GM23338 (cell line): ENCODE measurements around the gene CAMK2N2. TPM values are rescaled to one million over a fixed set of nuclear protein-coding genes. Genes with fewer than 3 reads are reported as not detected.

Experiments
- ATAC-seq: fragments of 200-7000 bp; cut with Tn5 transposase; 3 replicates; pipeline ENCODE4 v1.9.1; 2020
- DNase-seq: peaks from one replicate; pipeline ENCODE4 v3.0.0-alpha.2; 2015; ENCODE audit warnings: low spot score
- H2AFZ ChIP-seq: fragments of 200-600 bp; sonication (generic); 2 replicates; pipeline ENCODE4 v1.8.0; 2016; ENCODE audit warnings: antibody characterized with exemption, mild to moderate bottlenecking, moderate library complexity
- H3F3A ChIP-seq: fragments of 200-600 bp; sonication (generic); replicated peaks from 2 replicates; pipeline ENCODE4 v1.8.0; 2017; ENCODE audit warnings: antibody characterized with exemption, mixed run types, low read depth
- H3K27ac ChIP-seq: fragments of 200-600 bp; sonication (generic); 2 replicates; pipeline ENCODE4 v1.6.1; 2016; ENCODE audit warnings: low read depth
- H3K27me3 ChIP-seq: fragments of 200-600 bp; sonication (generic); 2 replicates; pipeline ENCODE4 v1.8.0; 2016; ENCODE audit warnings: mild to moderate bottlenecking, mixed run types, moderate library complexity; ENCODE audit not compliant: insufficient read depth
- H3K36me3 ChIP-seq: fragments of 200-600 bp; sonication (generic); 2 replicates; pipeline ENCODE4 v1.8.0; 2016; ENCODE audit warnings: mild to moderate bottlenecking; ENCODE audit not compliant: insufficient read depth
- H3K4me1 ChIP-seq: fragments of 200-600 bp; sonication (generic); 2 replicates; pipeline ENCODE4 v1.8.0; 2016; ENCODE audit warnings: mild to moderate bottlenecking, moderate library complexity; ENCODE audit not compliant: insufficient read depth
- H3K4me2 ChIP-seq: fragments of 200-600 bp; sonication (generic); 2 replicates; pipeline ENCODE4 v1.7.1; 2017; ENCODE audit warnings: mixed run types
- H3K4me3 ChIP-seq: fragments of 200-600 bp; sonication (generic); 2 replicates; pipeline ENCODE4 v1.6.1; 2016; ENCODE audit warnings: mixed run types
- H3K79me2 ChIP-seq: fragments of 200-600 bp; sonication (generic); replicated peaks from 2 replicates; pipeline ENCODE4 v1.8.0; 2017; ENCODE audit warnings: mild to moderate bottlenecking; ENCODE audit not compliant: insufficient read depth
- H3K9me2 ChIP-seq: fragments of 200-600 bp; sonication (generic); 2 replicates; pipeline ENCODE4 v1.8.0; 2017; ENCODE audit not compliant: insufficient read depth
- H4K20me1 ChIP-seq: fragments of 200-600 bp; sonication (generic); replicated peaks from 2 replicates; pipeline ENCODE4 v1.8.0; 2017; ENCODE audit warnings: mild to moderate bottlenecking; ENCODE audit not compliant: insufficient read depth
- H3K27ac Mint-ChIP-seq: 2 replicates; pipeline ENCODE4 v1.8.0; 2020; ENCODE audit warnings: inconsistent platforms, mild to moderate bottlenecking, moderate library complexity, mixed read lengths
- H3K27me3 Mint-ChIP-seq: 3 replicates; pipeline ENCODE4 v1.8.0; 2022; ENCODE audit warnings: low read depth, mild to moderate bottlenecking, moderate library complexity, mixed read lengths, inconsistent platforms; ENCODE audit not compliant: insufficient read depth, poor library complexity
- H3K36me3 Mint-ChIP-seq: 3 replicates; pipeline ENCODE4 v1.8.0; 2021; ENCODE audit warnings: low read depth, mild to moderate bottlenecking, inconsistent platforms, moderate library complexity, mixed read lengths
- H3K4me1 Mint-ChIP-seq: 3 replicates; pipeline ENCODE4 v1.8.0; 2020; ENCODE audit warnings: mild to moderate bottlenecking, inconsistent platforms, mixed read lengths
- H3K4me3 Mint-ChIP-seq: 3 replicates; pipeline ENCODE4 v1.8.0; 2021; ENCODE audit warnings: moderate library complexity, mild to moderate bottlenecking, inconsistent platforms, mixed read lengths
- H3K9me3 Mint-ChIP-seq: 3 replicates; pipeline ENCODE4 v1.8.0; 2020; ENCODE audit warnings: moderate library complexity, mild to moderate bottlenecking, inconsistent platforms, mixed read lengths
- EZH2 ChIP-seq: fragments of 200-600 bp; sonication (generic); IDR thresholded peaks from one replicate; pipeline ENCODE4 v1.8.0; 2017; ENCODE audit warnings: antibody characterized with exemption, mild to moderate bottlenecking, low read depth; ENCODE audit not compliant: unreplicated experiment
- EZH2phosphoT487 ChIP-seq: fragments of 200-600 bp; sonication (generic); IDR thresholded peaks from one replicate; pipeline ENCODE4 v1.8.1; 2018; ENCODE audit warnings: antibody characterized with exemption; ENCODE audit not compliant: unreplicated experiment
- JUNB ChIP-seq: IDR thresholded peaks from one replicate; pipeline ENCODE4 v1.6.1; 2016; ENCODE audit warnings: antibody characterized with exemption; ENCODE audit not compliant: unreplicated experiment
- NANOG ChIP-seq: IDR thresholded peaks from 2 replicates; pipeline ENCODE4 v1.6.1; 2016; ENCODE audit warnings: antibody characterized with exemption, borderline replicate concordance
- POLR2AphosphoS5 ChIP-seq: IDR thresholded peaks from 2 replicates; pipeline ENCODE4 v1.6.1; 2016; ENCODE audit warnings: antibody characterized with exemption, low read depth
- REST ChIP-seq: IDR thresholded peaks from one replicate; pipeline ENCODE4 v1.6.1; 2018; ENCODE audit warnings: antibody characterized with exemption; ENCODE audit not compliant: unreplicated experiment
- STAT1 ChIP-seq: IDR thresholded peaks from one replicate; pipeline ENCODE4 v1.6.1; 2016; ENCODE audit warnings: antibody characterized with exemption; ENCODE audit not compliant: unreplicated experiment
- ZNF331 ChIP-seq: fragments of 250-450 bp; sonication (Bioruptor Pico); IDR thresholded peaks from 2 replicates; pipeline ENCODE4 v1.5.0; 2020; ENCODE audit warnings: low read depth, mild to moderate bottlenecking, moderate library complexity
- ZNF462 ChIP-seq: fragments of 250-450 bp; sonication (Bioruptor Pico); IDR thresholded peaks from 2 replicates; pipeline ENCODE4 v1.5.0; 2020; ENCODE audit warnings: mild to moderate bottlenecking, moderate library complexity
- polyA plus RNA-seq: library from polyadenylated mRNA; unstranded; fragments of >200 nt; fragmentation: Nextera tagmentation; extraction: Ambion mirVana; gene quantifications from 2 replicates; pipeline ENCODE4 v1.2.1, GENCODE V29; 2016
- total RNA-seq: library from RNA; depleted of rRNA; stranded (reverse); fragments of >200 nt; shearing (Covaris generic); gene quantifications from 2 replicates; pipeline ENCODE4 v1.2.3, GENCODE V29; 2014

The CAMK2N2 gene
- total and polyA plus RNA-seq, 2 experiments from 2014 or later, result 0.32 to 1.3 TPM

- DNase-seq (peak; percentile 51), ATAC-seq (peak; percentile 5)
- Histone ChIP-seq H3K27me3 (peaks cover 76% of the 10 kb centered on the region), H3K9me2 (no peaks in the 10 kb centered on the region), H2AFZ (peak overlapping the region; percentile 74), H3F3A (peaks cover 15% of the 10 kb centered on the region), H3K4me1 (peaks cover 3% of the 10 kb centered on the region; the same call in 1 of the 2 replicates), H3K27ac (no peak overlapping the region), H3K36me3 (no peaks in the 10 kb centered on the region), H3K4me3 (peak overlapping the region; percentile 76), H3K4me2 (peak overlapping the region; percentile 91), H4K20me1 (peaks cover 19% of the 10 kb centered on the region), H3K79me2 (no peaks in the 10 kb centered on the region)
- TF ChIP-seq EZH2, result peak; percentile 14
- no peak for TF ChIP-seq EZH2phosphoT487
- H3K4me1 Mint-ChIP-seq, result peaks cover 14% of the 10 kb centered on the region
- H3K36me3 Mint-ChIP-seq, result peaks cover 8% of the 10 kb centered on the region; the same call in 1 of the 3 replicates
- H3K9me3 Mint-ChIP-seq, result no peaks in the 10 kb centered on the region; the same call in 1 of the 3 replicates
- H3K27ac Mint-ChIP-seq, result no peak overlapping the region
- H3K4me3 Mint-ChIP-seq, result peak overlapping the region; percentile 86
- H3K27me3 Mint-ChIP-seq, result peaks cover 55% of the 10 kb centered on the region
These were observed 556 bp downstream of the CAMK2N2 start for GRCh38 chr3:184260724-184261269.

GRCh38 chr3:184259878-184260723, 1.3 kb downstream of the CAMK2N2 start:
- peak; percentile 69 for DNase-seq
- TF ChIP-seq JUNB (no peak), EZH2phosphoT487 (no peak), ZNF331 (CRISPR knock-in tag) (no peak), ZNF462 (no peak), POLR2AphosphoS5 (no peak), NANOG (no peak), REST (peak; percentile 69), STAT1 (no peak)

More at GRCh38 chr3:184259878-184260723, 1.3 kb downstream of the CAMK2N2 start:
- peaks cover 3% of the 10 kb centered on the region; the same call in 1 of the 2 replicates for H3K4me1 ChIP-seq
- no peaks in the 10 kb centered on the region for H3K36me3 ChIP-seq
- H3K9me2 ChIP-seq, result no peaks in the 10 kb centered on the region
- Mint-ChIP-seq H3K4me3 (peak overlapping the region; percentile 86), H3K9me3 (no peaks in the 10 kb centered on the region; the same call in 1 of the 3 replicates), H3K27me3 (peaks cover 58% of the 10 kb centered on the region), H3K27ac (no peak overlapping the region), H3K36me3 (peaks cover 8% of the 10 kb centered on the region; the same call in 1 of the 3 replicates), H3K4me1 (peaks cover 14% of the 10 kb centered on the region)
- H3K27ac ChIP-seq, result no peak overlapping the region
- peak overlapping the region; percentile 76 for H3K4me3 ChIP-seq
- H3F3A ChIP-seq, result peaks cover 15% of the 10 kb centered on the region
- H2AFZ ChIP-seq, result peak overlapping the region; percentile 74
- peaks cover 19% of the 10 kb centered on the region for H4K20me1 ChIP-seq
- ATAC-seq, result peak; percentile 7
- H3K4me2 ChIP-seq, result peak overlapping the region; percentile 91
- H3K79me2 ChIP-seq, result no peaks in the 10 kb centered on the region
- peaks cover 73% of the 10 kb centered on the region for H3K27me3 ChIP-seq
